Fibroblast of villous mesenchyme (primary cell): ENCODE results near the gene SLC22A31. TPM values are rescaled to one million over a fixed set of nuclear protein-coding genes. Genes with fewer than 3 reads are reported as not detected.

Experiments used
- DNase-seq: peaks from one replicate; pipeline ENCODE4 v3.0.0-alpha.2; 2010; ENCODE audit warnings: low read depth
- H3K4me3 ChIP-seq: 2 replicates; pipeline ENCODE4 v1.5.1; 2011; ENCODE audit warnings: low read depth, mild to moderate bottlenecking, low read length
- CTCF ChIP-seq: IDR thresholded peaks from 2 replicates; pipeline ENCODE4 v1.5.1; 2012; ENCODE audit warnings: low read depth, mild to moderate bottlenecking, low read length; ENCODE audit not compliant: insufficient read depth
- total RNA-seq: library from RNA; depleted of rRNA; stranded (reverse); fragments of >200 nt; gene quantifications from 2 replicates; pipeline ENCODE4 v1.2.3, GENCODE V29; 2012

The SLC22A31 gene
- total RNA-seq, 1 donor = under 0.01 TPM

GRCh38 chr16:89179656-89180315 lies 20.6 kb downstream of the SLC22A31 start:
- no peak overlapping the region for H3K4me3 ChIP-seq
- no peak for TF ChIP-seq CTCF

DNA sequence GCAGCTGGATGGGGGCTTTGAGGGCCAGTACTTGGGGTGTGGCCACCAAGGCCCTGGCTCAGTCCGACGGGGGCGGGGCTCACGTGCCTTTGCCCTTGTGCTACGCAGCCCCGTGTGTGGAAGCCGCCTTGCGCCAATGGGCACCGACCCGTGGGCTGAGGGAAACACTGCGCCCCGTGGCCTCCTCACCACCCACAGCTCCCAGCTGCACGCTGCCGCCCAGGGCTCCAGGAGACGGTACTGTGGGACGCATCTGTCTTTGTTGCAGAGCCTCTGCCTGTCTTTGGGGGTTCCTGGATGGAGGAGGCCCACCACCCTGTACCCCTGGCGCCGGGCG lies 21.2 kb downstream of the SLC22A31 start:
- no peak for TF ChIP-seq CTCF
- no peak for DNase-seq
- no peak overlapping the region for H3K4me3 ChIP-seq

More at GRCh38 chr16:89179656-89180315, 20.6 kb downstream of the SLC22A31 start:
- DNase-seq = no peak

DNA sequence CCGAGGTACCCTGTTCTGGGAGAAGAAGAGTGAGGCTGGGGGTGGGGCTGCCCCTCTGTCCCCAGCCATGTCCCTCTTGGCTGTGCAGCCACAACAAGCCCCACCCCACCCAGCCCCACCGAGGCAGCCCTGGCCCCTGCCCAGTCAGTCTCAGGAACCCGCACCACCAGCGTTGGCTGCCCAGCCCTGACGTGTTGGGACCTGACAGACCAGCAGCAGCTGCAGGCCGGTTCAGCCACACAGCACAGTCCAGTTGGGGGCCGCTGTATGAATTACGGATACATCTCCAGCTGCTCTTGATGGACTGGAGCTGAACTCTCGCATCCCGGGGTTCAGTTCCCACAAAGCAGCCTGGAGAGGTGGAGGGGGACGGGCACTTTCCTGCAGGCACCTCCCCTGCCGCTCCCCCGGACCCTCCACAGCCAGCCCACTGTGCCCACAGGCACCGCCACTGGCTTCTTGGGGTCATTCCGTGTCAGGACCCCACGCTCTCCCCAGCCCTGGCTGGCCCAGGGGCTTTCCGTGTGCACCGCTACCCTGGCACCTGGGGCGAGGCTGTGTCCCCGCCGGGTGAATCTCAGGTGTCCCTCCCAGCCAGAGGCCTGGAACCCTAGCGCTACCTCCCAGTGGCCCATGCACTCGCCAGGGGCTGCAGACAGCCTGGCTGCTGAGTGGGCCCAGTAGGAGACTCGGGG lies 21.7 kb downstream of the SLC22A31 start:
- DNase-seq = no peak
- H3K4me3 ChIP-seq = no peak overlapping the region
- no peak for TF ChIP-seq CTCF

GRCh38 chr16:89177501-89177900 lies 22.8 kb downstream of the SLC22A31 start:
- no peak for TF ChIP-seq CTCF

DNA sequence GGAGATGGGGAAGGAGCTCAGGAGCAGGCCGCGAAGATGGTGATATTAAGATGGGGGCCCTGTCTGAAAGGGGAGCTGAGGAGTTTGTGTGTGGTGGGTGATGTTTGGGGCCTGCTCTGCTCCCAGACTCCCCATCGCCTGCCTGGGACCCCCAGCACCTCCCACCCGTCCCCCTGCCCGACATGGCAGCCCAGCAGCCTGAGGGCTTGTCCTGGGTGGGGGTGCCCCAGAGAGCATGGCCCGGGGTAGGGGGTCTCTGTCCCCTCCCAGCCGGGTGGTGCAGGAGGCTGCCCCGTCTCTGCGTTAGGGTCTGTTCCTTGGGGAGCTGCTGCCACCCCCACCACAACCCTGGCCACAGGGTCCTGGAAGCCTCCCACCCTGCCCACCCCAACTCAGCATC lies 23.6 kb downstream of the SLC22A31 start:
- H3K4me3 ChIP-seq = no peak overlapping the region
- no peak for DNase-seq
- no peak for TF ChIP-seq CTCF

More at GRCh38 chr16:89177501-89177900, 22.8 kb downstream of the SLC22A31 start:
- no peak for DNase-seq
- no peak overlapping the region for H3K4me3 ChIP-seq

DNA sequence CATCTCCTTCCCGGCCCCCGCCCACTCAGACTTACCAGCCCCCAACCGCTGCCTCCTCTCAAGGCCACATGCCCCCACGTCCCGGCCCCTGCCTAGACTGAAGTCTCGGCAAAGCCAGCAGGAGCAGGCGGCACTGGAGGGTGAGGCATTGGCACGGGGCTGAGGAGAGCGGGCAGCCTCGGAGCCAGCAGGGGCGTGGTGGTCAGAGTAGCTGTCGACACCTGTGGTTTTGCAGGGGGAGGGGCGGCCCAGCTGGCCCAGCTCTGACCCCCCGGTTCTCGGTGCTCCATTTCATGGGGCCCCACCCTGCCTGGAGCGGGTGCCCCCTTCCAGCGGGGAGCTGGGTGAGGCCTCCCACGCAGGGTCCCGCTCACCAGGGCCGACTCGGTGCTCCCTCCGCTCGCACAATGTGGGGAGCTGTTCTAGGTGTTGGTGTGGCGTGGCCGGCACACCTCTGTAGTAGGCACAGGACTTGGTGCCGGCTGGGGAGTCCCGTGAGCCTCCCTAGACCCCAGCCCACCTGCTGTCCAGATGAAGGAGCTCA lies 24.1 kb downstream of the SLC22A31 start:
- no peak overlapping the region for H3K4me3 ChIP-seq
- no peak for TF ChIP-seq CTCF
- no peak for DNase-seq
